RWPE1 (cell line): Measurements from ENCODE around the gene HOXC9.

Source experiments
- CTCF ChIA-PET: fragments of 350-600 bp; sonication (Branson Sonifier 250); formaldehyde crosslinking; extraction: SDS; loops from one replicate; lab custom pipeline; 2021; lab: Yijun Ruan, JAX
- POLR2A ChIA-PET: fragments of 400-600 bp; formaldehyde crosslinking; extraction: SDS; loops from one replicate; lab custom pipeline; 2020; ENCODE audit warnings: antibody characterized with exemption; ENCODE audit not compliant: low non-redundant PET; lab: Yijun Ruan, JAX
- DNase-seq: peaks from one replicate; pipeline ENCODE4 v3.0.0; 2012; ENCODE audit warnings: low spot score
- H3K27ac ChIP-seq: fragments of 450-650 bp; 2 replicates; pipeline ENCODE4 v1.5.1; 2017
- TF ChIP-seq, protein P1 (sequence below): fragments of 450-650 bp; conservative IDR thresholded peaks from 2 replicates; pipeline ENCODE4 v1.5.1; 2017; ENCODE audit warnings: low read depth, mild to moderate bottlenecking

Gene HOXC9

DNA sequence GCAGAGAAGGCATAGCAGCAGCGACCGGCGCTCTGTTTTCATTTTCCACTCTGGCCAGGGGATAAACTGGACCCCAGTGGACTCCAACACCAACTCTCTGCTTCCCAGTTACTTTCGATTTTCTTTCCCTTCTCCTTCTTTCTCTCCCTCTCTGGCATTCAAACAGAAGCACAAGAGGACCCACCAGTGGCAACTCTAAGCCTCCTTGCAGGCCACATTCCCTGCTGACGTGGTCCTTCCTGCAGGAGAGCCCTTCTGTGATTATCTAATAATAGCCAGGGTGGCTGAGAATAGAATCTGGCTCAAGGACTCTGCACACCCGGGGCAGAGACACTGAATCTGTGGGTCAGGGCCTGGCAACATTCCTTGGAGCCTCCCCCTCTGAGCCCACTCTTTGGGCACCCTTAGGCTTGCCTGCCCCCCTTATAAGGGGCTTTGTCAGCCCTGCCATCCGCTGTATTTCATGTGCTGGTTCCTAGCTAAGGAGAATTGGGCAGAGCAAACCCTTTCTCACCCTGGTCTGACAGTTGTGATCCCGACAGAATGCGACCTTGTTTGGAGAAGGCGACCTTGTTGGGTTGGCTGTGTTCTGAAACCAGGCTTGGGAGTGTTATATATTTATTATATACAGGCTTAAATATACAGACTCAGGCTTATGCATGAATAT is 20.1 kb downstream of the HOXC9 start:
- POLR2A ChIA-PET = no interaction called here
- peak overlapping the region; percentile 16 for H3K27ac ChIP-seq
- no peak for DNase-seq
- TF ChIP-seq, protein P1, sequence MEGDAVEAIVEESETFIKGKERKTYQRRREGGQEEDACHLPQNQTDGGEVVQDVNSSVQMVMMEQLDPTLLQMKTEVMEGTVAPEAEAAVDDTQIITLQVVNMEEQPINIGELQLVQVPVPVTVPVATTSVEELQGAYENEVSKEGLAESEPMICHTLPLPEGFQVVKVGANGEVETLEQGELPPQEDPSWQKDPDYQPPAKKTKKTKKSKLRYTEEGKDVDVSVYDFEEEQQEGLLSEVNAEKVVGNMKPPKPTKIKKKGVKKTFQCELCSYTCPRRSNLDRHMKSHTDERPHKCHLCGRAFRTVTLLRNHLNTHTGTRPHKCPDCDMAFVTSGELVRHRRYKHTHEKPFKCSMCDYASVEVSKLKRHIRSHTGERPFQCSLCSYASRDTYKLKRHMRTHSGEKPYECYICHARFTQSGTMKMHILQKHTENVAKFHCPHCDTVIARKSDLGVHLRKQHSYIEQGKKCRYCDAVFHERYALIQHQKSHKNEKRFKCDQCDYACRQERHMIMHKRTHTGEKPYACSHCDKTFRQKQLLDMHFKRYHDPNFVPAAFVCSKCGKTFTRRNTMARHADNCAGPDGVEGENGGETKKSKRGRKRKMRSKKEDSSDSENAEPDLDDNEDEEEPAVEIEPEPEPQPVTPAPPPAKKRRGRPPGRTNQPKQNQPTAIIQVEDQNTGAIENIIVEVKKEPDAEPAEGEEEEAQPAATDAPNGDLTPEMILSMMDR = no peak
- CTCF ChIA-PET = no interaction called here

DNA sequence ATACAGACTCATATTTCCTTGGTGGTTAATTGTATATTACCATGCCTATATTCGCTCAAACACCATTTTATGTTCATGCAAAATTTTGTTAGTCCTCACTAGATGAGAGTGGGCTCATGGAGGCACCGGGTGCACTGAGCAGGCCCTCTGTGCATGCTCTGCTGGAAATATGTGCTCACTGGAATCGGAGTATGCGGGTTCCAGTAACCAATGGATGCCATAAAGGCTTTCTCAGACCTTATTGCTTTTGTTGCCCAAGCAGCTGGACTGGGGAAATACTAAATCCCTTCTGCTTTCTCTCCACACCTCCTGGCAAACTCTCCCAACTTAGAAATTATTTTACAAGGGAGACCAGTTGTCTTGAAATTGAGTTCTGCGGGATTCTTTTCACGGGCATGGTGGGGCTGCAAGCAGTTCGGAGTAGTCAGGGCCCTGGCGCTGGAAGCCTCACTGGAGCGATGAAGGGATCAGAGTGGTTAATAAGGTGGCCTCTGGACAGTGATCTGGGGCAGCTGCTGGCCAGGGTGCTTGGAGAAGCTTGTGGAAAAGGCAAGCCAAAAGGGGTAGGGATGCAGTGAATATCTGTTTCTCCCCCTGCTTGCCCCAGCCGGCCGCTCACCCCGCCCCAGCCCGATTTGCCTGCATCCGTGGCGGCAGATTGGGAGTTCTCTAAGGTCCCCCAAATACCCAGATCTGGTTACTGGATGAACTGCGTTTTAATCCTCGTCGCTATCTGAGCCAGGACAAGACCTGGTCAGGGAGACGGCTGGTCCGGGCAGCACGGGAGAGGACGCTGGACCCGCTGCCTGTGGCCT is 20.8 kb downstream of the HOXC9 start:
- TF ChIP-seq, protein P1 = no peak
- POLR2A ChIA-PET = no interaction called here
- DNase-seq = no peak
- CTCF ChIA-PET = interaction anchor here (0.5 to 1.3 kb wide), 7 partner anchors 14 to 277 kb away, joined by 3 to 4 read pairs (median 3); no protein-coding TSS in a partner anchor
- H3K27ac ChIP-seq = no peak overlapping the region

DNA sequence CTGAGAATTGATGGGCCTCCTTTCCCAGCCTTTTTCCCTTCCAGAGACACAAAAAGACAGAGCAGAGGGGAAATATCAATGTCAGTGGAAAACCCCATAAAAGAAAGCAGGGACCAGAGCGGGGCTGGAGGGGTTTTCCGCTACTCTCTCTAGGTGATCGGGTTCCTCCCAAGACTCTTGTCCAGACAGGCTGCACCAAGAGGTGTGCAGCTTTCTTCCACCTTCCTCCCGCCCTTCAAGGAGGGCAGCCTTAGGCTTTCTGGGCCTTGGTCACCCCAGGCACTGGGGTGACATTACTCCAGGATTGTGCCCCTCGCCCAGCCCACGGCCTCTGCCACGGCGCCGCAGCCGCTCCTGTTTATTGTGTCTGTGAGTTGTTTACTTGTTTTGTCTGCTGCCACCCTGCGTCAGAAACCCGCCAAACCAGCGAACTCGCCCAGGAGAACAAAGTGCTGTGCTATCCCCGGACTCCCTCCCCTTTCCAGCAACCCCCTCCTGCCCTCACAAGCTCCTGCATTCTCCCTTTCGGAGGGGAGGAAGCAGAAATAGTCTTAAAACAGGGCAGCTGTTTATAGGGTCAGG is 21.6 kb downstream of the HOXC9 start:
- TF ChIP-seq, protein P1 = peak; percentile 32
- ChIA-PET POLR2A (no interaction called here), CTCF (interaction anchor here (0.6 to 2.1 kb wide), 11 partner anchors 11 to 278 kb away, joined by 3 to 10 read pairs (median 3); partner anchors contain the start of genes HOXC11 and HOXC9)
- no peak for DNase-seq
- no peak overlapping the region for H3K27ac ChIP-seq

DNA sequence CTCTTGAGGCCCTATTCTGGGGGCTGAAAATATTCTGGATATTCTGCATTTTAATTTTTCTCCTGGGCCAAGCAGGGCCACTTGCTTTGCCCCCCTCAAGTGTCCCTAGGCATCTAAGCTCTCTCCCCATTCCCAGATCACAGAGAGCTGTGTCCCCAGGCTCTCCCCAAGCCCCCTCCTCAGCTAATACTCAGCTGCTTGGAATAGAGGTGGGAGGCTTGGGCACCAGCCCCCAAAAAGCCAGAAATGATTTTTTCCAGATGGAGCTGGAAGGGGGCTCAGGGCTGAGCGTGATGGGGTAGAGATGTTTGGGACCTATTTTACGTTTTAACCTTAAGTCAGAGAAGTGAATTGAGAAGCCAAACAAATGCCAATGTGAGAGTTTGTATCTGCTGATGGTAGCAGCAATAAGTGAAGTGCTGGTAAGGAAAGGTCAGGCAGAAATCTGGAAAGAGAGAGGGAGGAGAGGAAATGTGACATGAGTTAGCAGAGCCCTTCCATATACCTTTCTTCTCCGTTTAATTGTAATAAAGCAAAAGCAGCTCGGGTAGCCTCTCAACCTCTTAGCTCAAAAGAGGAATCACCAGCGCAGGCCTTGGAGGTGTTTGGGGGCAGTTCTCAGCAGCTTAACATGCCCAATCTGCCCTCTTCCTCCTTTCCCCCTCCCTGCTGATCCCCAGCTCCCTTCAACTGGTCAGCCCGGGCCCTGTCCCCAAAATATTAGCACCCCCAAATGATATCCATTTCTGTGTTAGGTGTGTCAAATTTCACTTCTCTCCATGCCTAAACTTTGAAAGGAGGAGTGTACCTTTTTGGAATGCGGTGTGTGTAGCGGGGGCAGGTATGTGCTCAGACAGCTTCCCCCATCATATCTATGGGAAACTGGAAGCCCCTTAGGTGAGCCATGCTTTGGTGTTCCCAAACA is 23.3 kb downstream of the HOXC9 start:
- ChIA-PET POLR2A (no interaction called here), CTCF (interaction anchor here (0.6 to 2.1 kb wide), 3 partner anchors 9 to 193 kb away, joined by 4 to 10 read pairs (median 6); no protein-coding TSS in a partner anchor)
- no peak overlapping the region for H3K27ac ChIP-seq
- no peak for DNase-seq
- TF ChIP-seq, protein P1 = no peak

DNA sequence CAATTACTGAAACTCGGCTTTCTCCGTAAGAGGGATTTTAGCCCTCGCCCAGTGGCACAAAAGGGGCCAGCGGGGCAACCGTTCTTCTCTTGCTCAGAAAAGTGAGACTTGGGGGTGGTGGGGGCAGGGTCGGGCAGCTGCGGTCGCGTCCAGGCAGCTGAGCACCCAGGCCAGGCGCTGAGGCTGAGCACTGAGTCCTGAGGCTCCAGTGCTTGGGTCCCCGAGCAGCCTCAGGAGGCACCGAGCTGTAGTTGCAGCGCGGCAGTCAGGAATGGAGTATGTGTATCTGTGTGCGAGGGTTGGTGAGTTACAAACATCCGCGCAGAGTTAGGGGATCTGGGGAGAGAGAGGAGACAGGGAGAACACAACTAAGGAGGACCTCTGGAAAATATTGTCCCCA is 24.2 kb downstream of the HOXC9 start:
- TF ChIP-seq, protein P1 = no peak
- POLR2A ChIA-PET = interaction anchor here (0.6 kb wide), 1 partner anchor 358 kb away, joined by 7 read pairs; no protein-coding TSS in a partner anchor
- CTCF ChIA-PET = interaction anchor here (0.5 to 1.9 kb wide), 5 partner anchors 9 to 191 kb away, joined by 3 to 8 read pairs (median 4); partner anchors contain the start of gene HOXC5
- no peak overlapping the region for H3K27ac ChIP-seq
- no peak for DNase-seq
